Astrocyte (in vitro differentiated cells and primary cell): ENCODE results near the gene PTPRN2. TPM values are rescaled to one million over a fixed set of nuclear protein-coding genes. Genes with fewer than 3 reads are reported as not detected.

Experiments used
- DNase-seq: peaks from one replicate; pipeline ENCODE4 v3.0.0-alpha.2; 2010; ENCODE audit warnings: low read depth
- FAIRE-seq: peaks from 2 replicates; lab custom pipeline; 2011; peaks lifted over from hg19 to GRCh38; lab: Jason Lieb, UNC
- H2AFZ ChIP-seq: 2 replicates; pipeline ENCODE4 v1.6.0; 2012; ENCODE audit warnings: low read depth, low read length, inconsistent platforms
- H3K27ac ChIP-seq: 2 replicates; pipeline ENCODE4 v1.5.1; 2011; ENCODE audit warnings: low read depth, low read length, inconsistent platforms
- H3K27me3 ChIP-seq: 2 replicates; pipeline ENCODE4 v1.6.0; 2011; ENCODE audit warnings: low read length, inconsistent platforms; ENCODE audit not compliant: insufficient read depth
- H3K36me3 ChIP-seq: 2 replicates; pipeline ENCODE4 v1.5.1; 2011; ENCODE audit warnings: low read length, inconsistent platforms; ENCODE audit not compliant: insufficient read depth
- H3K4me1 ChIP-seq: 2 replicates; pipeline ENCODE4 v1.5.1; 2011; ENCODE audit warnings: low read length, inconsistent platforms; ENCODE audit not compliant: insufficient read depth
- H3K4me2 ChIP-seq: 2 replicates; pipeline ENCODE4 v1.6.0; 2012; ENCODE audit warnings: low read length, inconsistent platforms
- H3K4me3 ChIP-seq: 2 replicates; pipeline ENCODE4 v1.5.1; 2011; ENCODE audit warnings: low read depth, mild to moderate bottlenecking, low read length, inconsistent platforms; ENCODE audit not compliant: insufficient read depth
- H3K79me2 ChIP-seq: 2 replicates; pipeline ENCODE4 v1.6.0; 2012; ENCODE audit warnings: mild to moderate bottlenecking, low read length, inconsistent platforms; ENCODE audit not compliant: insufficient read depth
- H3K9ac ChIP-seq: 2 replicates; pipeline ENCODE4 v1.6.0; 2012; ENCODE audit warnings: mild to moderate bottlenecking, low read length, inconsistent platforms
- H3K9me3 ChIP-seq: 2 replicates; pipeline ENCODE4 v1.5.1; 2012; ENCODE audit warnings: low read depth, mild to moderate bottlenecking, low read length, inconsistent platforms; ENCODE audit not compliant: insufficient read depth
- H4K20me1 ChIP-seq: 2 replicates; pipeline ENCODE4 v1.6.0; 2012; ENCODE audit warnings: low read length, inconsistent platforms; ENCODE audit not compliant: insufficient read depth
- H3K27ac Mint-ChIP-seq: one replicate; pipeline ENCODE4 v1.8.0; 2021; ENCODE audit warnings: mild to moderate bottlenecking, mixed read lengths; ENCODE audit not compliant: unreplicated experiment
- H3K27me3 Mint-ChIP-seq: one replicate; pipeline ENCODE4 v1.8.0; 2021; ENCODE audit warnings: low read depth, mixed read lengths; ENCODE audit not compliant: unreplicated experiment
- H3K36me3 Mint-ChIP-seq: one replicate; pipeline ENCODE4 v1.8.0; 2021; ENCODE audit warnings: low read depth, mixed read lengths; ENCODE audit not compliant: unreplicated experiment
- H3K4me1 Mint-ChIP-seq: one replicate; pipeline ENCODE4 v1.8.0; 2021; ENCODE audit warnings: low read depth, mixed read lengths; ENCODE audit not compliant: unreplicated experiment
- H3K4me3 Mint-ChIP-seq: one replicate; pipeline ENCODE4 v1.8.0; 2021; ENCODE audit warnings: mild to moderate bottlenecking, moderate library complexity, mixed read lengths; ENCODE audit not compliant: unreplicated experiment
- H3K9me3 Mint-ChIP-seq: one replicate; pipeline ENCODE4 v1.8.0; 2021; ENCODE audit warnings: mild to moderate bottlenecking, mixed read lengths; ENCODE audit not compliant: unreplicated experiment
- CTCF ChIP-seq: IDR thresholded peaks from 2 replicates; pipeline ENCODE4 v1.5.1; 2011; ENCODE audit warnings: low read depth, mild to moderate bottlenecking, inconsistent platforms, low read length, moderate library complexity; ENCODE audit not compliant: insufficient read depth
- EZH2 ChIP-seq: IDR thresholded peaks from 2 replicates; pipeline ENCODE4 v1.6.1; 2012; ENCODE audit warnings: mild to moderate bottlenecking, low read length, inconsistent platforms; ENCODE audit not compliant: insufficient read depth
- total RNA-seq: library from RNA; stranded (reverse); gene quantifications from 2 replicates; pipeline ENCODE4 v1.2.1, GENCODE V29; 2021

The PTPRN2 gene
- total RNA-seq, 1 donor from 2014 or later = 0.09 TPM

GRCh38 chr7:157764946-157765537, 822.6 kb downstream of the PTPRN2 start:
- Mint-ChIP-seq H3K27ac (no peak overlapping the region), H3K27me3 (no peaks in the 10 kb centered on the region), H3K36me3 (peaks cover 2% of the 10 kb centered on the region), H3K9me3 (peaks cover 27% of the 10 kb centered on the region), H3K4me3 (no peak overlapping the region), H3K4me1 (no peaks in the 10 kb centered on the region)
- Histone ChIP-seq H3K4me3 (no peak overlapping the region), H3K79me2 (no peaks in the 10 kb centered on the region), H3K27ac (no peak overlapping the region), H3K4me2 (no peak overlapping the region), H2AFZ (no peak overlapping the region), H3K27me3 (no peaks in the 10 kb centered on the region), H4K20me1 (no peaks in the 10 kb centered on the region), H3K9ac (no peak overlapping the region), H3K36me3 (no peaks in the 10 kb centered on the region), H3K4me1 (peaks cover 2% of the 10 kb centered on the region), H3K9me3 (peaks cover 8% of the 10 kb centered on the region)
- TF ChIP-seq CTCF = no peak
- no peak for DNase-seq
- FAIRE-seq = no peak

- no peak overlapping the region for H3K4me3 ChIP-seq
- TF ChIP-seq CTCF (no peak), EZH2 (no peak)
- no peak overlapping the region for H2AFZ ChIP-seq
- no peaks in the 10 kb centered on the region for H4K20me1 ChIP-seq
- no peak for FAIRE-seq
- Mint-ChIP-seq H3K36me3 (peaks cover 3% of the 10 kb centered on the region), H3K27ac (no peak overlapping the region), H3K4me3 (no peak overlapping the region), H3K4me1 (no peaks in the 10 kb centered on the region), H3K9me3 (peaks cover 27% of the 10 kb centered on the region), H3K27me3 (no peaks in the 10 kb centered on the region)
- peaks cover 2% of the 10 kb centered on the region for H3K4me1 ChIP-seq
- H3K9ac ChIP-seq = no peak overlapping the region
- H3K27me3 ChIP-seq = no peaks in the 10 kb centered on the region
- peaks cover 8% of the 10 kb centered on the region for H3K9me3 ChIP-seq
- H3K79me2 ChIP-seq = no peaks in the 10 kb centered on the region
- no peak overlapping the region for H3K27ac ChIP-seq
- H3K4me2 ChIP-seq = no peak overlapping the region
- DNase-seq = no peak
- no peaks in the 10 kb centered on the region for H3K36me3 ChIP-seq
Measured at GRCh38 chr7:157764193-157764592, 823.4 kb downstream of the PTPRN2 start.

- peaks cover 3% of the 10 kb centered on the region for H3K36me3 Mint-ChIP-seq
Measured at GRCh38 chr7:157763279-157764000, 824.2 kb downstream of the PTPRN2 start.

More at GRCh38 chr7:157763279-157764000, 824.2 kb downstream of the PTPRN2 start:
- Histone ChIP-seq H4K20me1 (no peaks in the 10 kb centered on the region), H3K36me3 (no peaks in the 10 kb centered on the region), H2AFZ (no peak overlapping the region), H3K9ac (no peak overlapping the region), H3K79me2 (no peaks in the 10 kb centered on the region), H3K27ac (no peak overlapping the region), H3K27me3 (no peaks in the 10 kb centered on the region), H3K4me1 (no peaks in the 10 kb centered on the region), H3K9me3 (peaks cover 8% of the 10 kb centered on the region), H3K4me3 (no peak overlapping the region), H3K4me2 (no peak overlapping the region)
- no peaks in the 10 kb centered on the region for H3K27me3 Mint-ChIP-seq
- FAIRE-seq (no peak), DNase-seq (no peak)
- H3K9me3 Mint-ChIP-seq = peaks cover 30% of the 10 kb centered on the region
- no peak overlapping the region for H3K4me3 Mint-ChIP-seq
- no peak for TF ChIP-seq EZH2
- TF ChIP-seq CTCF = no peak
- H3K27ac Mint-ChIP-seq = no peak overlapping the region
- no peaks in the 10 kb centered on the region for H3K4me1 Mint-ChIP-seq
